Measurements from ENCODE around the gene AP3S1.

DNA sequence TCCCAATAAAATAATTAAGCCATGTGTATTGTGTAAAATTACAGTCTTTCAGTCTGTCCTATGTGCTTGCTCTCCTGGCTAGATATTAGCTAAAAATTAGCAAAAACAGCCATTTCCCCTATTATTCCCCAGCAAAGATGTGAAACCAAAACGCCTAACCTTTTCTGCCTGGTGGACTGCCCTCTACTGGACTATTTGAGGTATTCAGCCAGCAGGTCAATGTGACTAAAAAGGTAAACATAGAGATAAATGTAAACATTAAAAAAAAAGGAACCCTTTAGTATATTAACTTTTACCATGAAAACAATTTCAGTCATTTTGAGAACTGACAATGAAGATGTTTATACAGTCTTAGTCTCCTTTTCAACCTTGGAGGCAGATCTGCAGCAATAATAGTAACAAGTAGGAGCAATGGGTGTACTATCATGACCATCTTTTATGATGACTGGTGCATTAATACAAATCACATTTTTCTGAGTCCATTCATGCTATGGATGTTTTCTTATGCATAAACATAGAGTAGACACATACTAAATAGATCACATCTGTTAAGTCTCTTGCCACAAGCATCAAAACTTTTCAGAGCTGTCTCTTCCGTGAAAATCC lies 10.5 kb upstream of the AP3S1 start:
- TF ChIP-seq NFRKB (IDR thresholded peaks at IDR 0.05) (no peak), ARNT (IDR thresholded peaks at IDR 0.05) (no peak), BHLHE40 (IDR thresholded peaks at IDR 0.05; ENCODE audit: borderline replicate concordance) (no peak), SUZ12 (IDR thresholded peaks at IDR 0.05) (no peak), TARDBP (IDR thresholded peaks at IDR 0.05) (no peak), ELF4 (IDR thresholded peaks at IDR 0.05) (no peak), ZNF384 (IDR thresholded peaks at IDR 0.05) (no peak), FOXM1 (IDR thresholded peaks at IDR 0.05; ENCODE audit: borderline replicate concordance) (no peak), FOXK2 (IDR thresholded peaks at IDR 0.05) (no peak), HDGF (IDR thresholded peaks at IDR 0.05; ENCODE audit: borderline replicate concordance) (no peak), L3MBTL2 (conservative IDR thresholded peaks at IDR 0.05) (no peak), LEF1 (IDR thresholded peaks at IDR 0.05; ENCODE audit: borderline replicate concordance) (no peak), SP1 (IDR thresholded peaks at IDR 0.05) (no peak)
